OCI-LY3 (cell line): ENCODE results near the gene SMARCA1.

ENCODE experiments used
- H2AFZ ChIP-seq: fragments of 200-600, 300-600 bp; shearing (Covaris generic); 2 replicates; pipeline ENCODE4 v1.6.0; 2014; ENCODE audit warnings: antibody characterized with exemption, low read depth, low read length
- H3K27ac ChIP-seq: fragments of 200-600, 300-600 bp; sonication (generic); 2 replicates; pipeline ENCODE4 v1.5.1; 2014; ENCODE audit warnings: mild to moderate bottlenecking, low read length, moderate library complexity, mixed read lengths
- H3K27me3 ChIP-seq: fragments of 200-600, 300-600 bp; sonication (generic); 2 replicates; pipeline ENCODE4 v1.6.1; 2014; ENCODE audit warnings: low read depth, low read length, mixed read lengths
- H3K36me3 ChIP-seq: fragments of 200-600, 300-600 bp; sonication (generic); replicated peaks from 2 replicates; pipeline ENCODE3; 2014; ENCODE audit warnings: low read depth, low read length, mixed read lengths
- H3K4me1 ChIP-seq: fragments of 300-600, 200-600 bp; sonication (generic); 2 replicates; pipeline ENCODE4 v1.6.1; 2014; ENCODE audit warnings: low read length, mixed read lengths
- H3K4me2 ChIP-seq: fragments of 200-600, 300-600 bp; sonication (generic); 2 replicates; pipeline ENCODE4 v1.6.1; 2014; ENCODE audit warnings: low read length, mixed read lengths
- H3K4me3 ChIP-seq: fragments of 300-600, 200-600 bp; sonication (generic); 2 replicates; pipeline ENCODE4 v1.5.1; 2014; ENCODE audit warnings: antibody characterized with exemption, mild to moderate bottlenecking, low read length, moderate library complexity
- H3K79me2 ChIP-seq: fragments of 300-600, 200-600 bp; shearing (Covaris generic); 2 replicates; pipeline ENCODE4 v1.6.1; 2014; ENCODE audit warnings: mild to moderate bottlenecking, low read length, mixed read lengths
- H3K9ac ChIP-seq: fragments of 300-600, 200-600 bp; shearing (Covaris generic); 2 replicates; pipeline ENCODE4 v1.6.0; 2014; ENCODE audit warnings: mild to moderate bottlenecking, low read length, moderate library complexity
- H3K9me3 ChIP-seq: fragments of 200-600, 300-600 bp; shearing (Covaris generic); 2 replicates; pipeline ENCODE4 v1.6.1; 2014; ENCODE audit warnings: low read length, mixed read lengths; ENCODE audit not compliant: insufficient read depth
- H4K20me1 ChIP-seq: fragments of 200-600, 300-600 bp; sonication (generic); 2 replicates; pipeline ENCODE4 v1.6.1; 2016; ENCODE audit warnings: low read length, mixed read lengths; ENCODE audit not compliant: insufficient read depth
- CTCF ChIP-seq: fragments of 200-600, 300-600 bp; sonication (generic); IDR thresholded peaks from 2 replicates; pipeline ENCODE4 v1.5.1; 2014; ENCODE audit warnings: antibody characterized with exemption, low read length, low read depth
- EZH2phosphoT487 ChIP-seq: fragments of 200-600 bp; shearing (Covaris generic); IDR thresholded peaks from 2 replicates; pipeline ENCODE4 v1.6.1; 2018; ENCODE audit warnings: antibody characterized with exemption, mixed run types, low read depth

The SMARCA1 gene

GRCh38 chrX:129461801-129462456, 61.4 kb downstream of the SMARCA1 start:
- Histone ChIP-seq H2AFZ (peak overlapping the region; percentile 80), H3K27ac (peak overlapping the region; percentile 59), H3K36me3 (no peaks in the 10 kb centered on the region), H3K9me3 (no peaks in the 10 kb centered on the region), H3K4me2 (peak overlapping the region; percentile 61), H4K20me1 (no peaks in the 10 kb centered on the region), H3K27me3 (0 out of 2 replicates have a peak, but pooled peaks cover 4% of the 10 kb centered on the region), H3K9ac (peak overlapping the region; percentile 32), H3K4me1 (peaks cover 13% of the 10 kb centered on the region), H3K4me3 (peak overlapping the region; percentile 42), H3K79me2 (no peaks in the 10 kb centered on the region)
- TF ChIP-seq CTCF (no peak), EZH2phosphoT487 (no peak)

GRCh38 chrX:129452523-129452922, 70.8 kb downstream of the SMARCA1 start:
- no peak overlapping the region for H3K4me2 ChIP-seq
- H4K20me1 ChIP-seq: no peaks in the 10 kb centered on the region
- no peak for TF ChIP-seq CTCF
- TF ChIP-seq EZH2phosphoT487: no peak
- no peak overlapping the region for H3K4me3 ChIP-seq
- no peaks in the 10 kb centered on the region for H3K9me3 ChIP-seq
- no peak overlapping the region for H3K27ac ChIP-seq
- peaks cover 5% of the 10 kb centered on the region; the same call in 1 of the 2 replicates for H3K27me3 ChIP-seq
- H3K36me3 ChIP-seq: no peaks in the 10 kb centered on the region
- no peak overlapping the region for H3K9ac ChIP-seq
- no peak overlapping the region for H2AFZ ChIP-seq
- H3K4me1 ChIP-seq: peaks cover 6% of the 10 kb centered on the region; the same call in 1 of the 2 replicates
- H3K79me2 ChIP-seq: no peaks in the 10 kb centered on the region

GRCh38 chrX:129450123-129450522, 73.2 kb downstream of the SMARCA1 start:
- Histone ChIP-seq H3K4me2 (no peak overlapping the region), H3K9ac (no peak overlapping the region), H3K27me3 (peaks cover 5% of the 10 kb centered on the region; the same call in 1 of the 2 replicates), H3K79me2 (no peaks in the 10 kb centered on the region), H3K9me3 (no peaks in the 10 kb centered on the region), H4K20me1 (no peaks in the 10 kb centered on the region), H3K27ac (no peak overlapping the region), H2AFZ (no peak overlapping the region), H3K4me3 (no peak overlapping the region), H3K36me3 (no peaks in the 10 kb centered on the region), H3K4me1 (peaks cover 17% of the 10 kb centered on the region)
- no peak for TF ChIP-seq EZH2phosphoT487
- TF ChIP-seq CTCF: no peak

GRCh38 chrX:129449148-129449547, 74.1 kb downstream of the SMARCA1 start:
- no peak overlapping the region for H3K9ac ChIP-seq
- no peak overlapping the region; the same call in 1 of the 2 replicates for H2AFZ ChIP-seq
- H3K79me2 ChIP-seq: no peaks in the 10 kb centered on the region
- H3K27ac ChIP-seq: no peak overlapping the region
- no peak for TF ChIP-seq EZH2phosphoT487
- peak; percentile 48 for TF ChIP-seq CTCF
- H3K36me3 ChIP-seq: no peaks in the 10 kb centered on the region
- peaks cover 5% of the 10 kb centered on the region; the same call in 1 of the 2 replicates for H3K27me3 ChIP-seq
- no peaks in the 10 kb centered on the region for H3K9me3 ChIP-seq
- H3K4me1 ChIP-seq: peaks cover 18% of the 10 kb centered on the region
- H4K20me1 ChIP-seq: no peaks in the 10 kb centered on the region
- peak overlapping the region; percentile 70 for H3K4me2 ChIP-seq
- H3K4me3 ChIP-seq: peak overlapping the region; percentile 59
